ENCODE data around the gene TOMM6.

Gene TOMM6

GRCh38 chr6:41755895-41756294 is 31.6 kb upstream of the TOMM6 start:
- TF ChIP-seq CTCF (IDR thresholded peaks at IDR 0.05; ENCODE audit: low read depth, low read length) (no peak), EZH2phosphoT487 (IDR thresholded peaks at IDR 0.05; ENCODE audit: low read depth) (no peak)
- Histone ChIP-seq H3K79me2 (ENCODE audit: low read length) (no peaks in the 10 kb centered on the region), H3K4me2 (ENCODE audit: low read length) (no peak overlapping the region), H3K4me1 (ENCODE audit: low read length) (peaks cover 8% of the 10 kb centered on the region), H3K27ac (ENCODE audit: low read length) (no peak overlapping the region), H4K20me1 (ENCODE audit: insufficient read depth, low read length) (no peaks in the 10 kb centered on the region), H3K4me3 (ENCODE audit: low read length) (no peak overlapping the region), H2AFZ (ENCODE audit: low read depth, low read length) (no peak overlapping the region), H3K9ac (ENCODE audit: low read length) (no peak overlapping the region), H3K36me3 (replicated peaks; ENCODE audit: low read depth, low read length) (no peaks in the 10 kb centered on the region), H3K9me3 (ENCODE audit: insufficient read depth, low read length) (no peaks in the 10 kb centered on the region), H3K27me3 (ENCODE audit: low read depth, low read length) (peaks cover 13% of the 10 kb centered on the region)

- H3K9ac ChIP-seq (ENCODE audit: low read length) = no peak overlapping the region
- TF ChIP-seq CTCF (IDR thresholded peaks at IDR 0.05; ENCODE audit: low read depth, low read length) = no peak
- no peak overlapping the region for H2AFZ ChIP-seq (ENCODE audit: low read depth, low read length)
- no peaks in the 10 kb centered on the region for H3K9me3 ChIP-seq (ENCODE audit: insufficient read depth, low read length)
- no peaks in the 10 kb centered on the region for H3K79me2 ChIP-seq (ENCODE audit: low read length)
- H3K4me1 ChIP-seq (ENCODE audit: low read length) = peaks cover 8% of the 10 kb centered on the region
- H4K20me1 ChIP-seq (ENCODE audit: insufficient read depth, low read length) = no peaks in the 10 kb centered on the region
- no peak overlapping the region for H3K4me3 ChIP-seq (ENCODE audit: low read length)
- no peak overlapping the region for H3K27ac ChIP-seq (ENCODE audit: low read length)
- no peaks in the 10 kb centered on the region for H3K36me3 ChIP-seq (replicated peaks; ENCODE audit: low read depth, low read length)
- no peak overlapping the region for H3K4me2 ChIP-seq (ENCODE audit: low read length)
- peaks cover 13% of the 10 kb centered on the region for H3K27me3 ChIP-seq (ENCODE audit: low read depth, low read length)
Observed at GRCh38 chr6:41756354-41756753, 31.1 kb upstream of the TOMM6 start.

GRCh38 chr6:41757271-41757670 is 30.2 kb upstream of the TOMM6 start:
- no peaks in the 10 kb centered on the region for H3K79me2 ChIP-seq (ENCODE audit: low read length)
- no peak for TF ChIP-seq EZH2phosphoT487 (IDR thresholded peaks at IDR 0.05; ENCODE audit: low read depth)
- no peak for TF ChIP-seq CTCF (IDR thresholded peaks at IDR 0.05; ENCODE audit: low read depth, low read length)
- H3K4me3 ChIP-seq (ENCODE audit: low read length) = no peak overlapping the region
- no peak overlapping the region for H3K4me2 ChIP-seq (ENCODE audit: low read length)
- H3K4me1 ChIP-seq (ENCODE audit: low read length) = peaks cover 8% of the 10 kb centered on the region
- no peak overlapping the region for H3K9ac ChIP-seq (ENCODE audit: low read length)
- peaks cover 13% of the 10 kb centered on the region for H3K27me3 ChIP-seq (ENCODE audit: low read depth, low read length)
- H3K36me3 ChIP-seq (replicated peaks; ENCODE audit: low read depth, low read length) = no peaks in the 10 kb centered on the region
- H4K20me1 ChIP-seq (ENCODE audit: insufficient read depth, low read length) = no peaks in the 10 kb centered on the region
- no peak overlapping the region for H2AFZ ChIP-seq (ENCODE audit: low read depth, low read length)
- no peak overlapping the region for H3K27ac ChIP-seq (ENCODE audit: low read length)
- no peaks in the 10 kb centered on the region for H3K9me3 ChIP-seq (ENCODE audit: insufficient read depth, low read length)

DNA sequence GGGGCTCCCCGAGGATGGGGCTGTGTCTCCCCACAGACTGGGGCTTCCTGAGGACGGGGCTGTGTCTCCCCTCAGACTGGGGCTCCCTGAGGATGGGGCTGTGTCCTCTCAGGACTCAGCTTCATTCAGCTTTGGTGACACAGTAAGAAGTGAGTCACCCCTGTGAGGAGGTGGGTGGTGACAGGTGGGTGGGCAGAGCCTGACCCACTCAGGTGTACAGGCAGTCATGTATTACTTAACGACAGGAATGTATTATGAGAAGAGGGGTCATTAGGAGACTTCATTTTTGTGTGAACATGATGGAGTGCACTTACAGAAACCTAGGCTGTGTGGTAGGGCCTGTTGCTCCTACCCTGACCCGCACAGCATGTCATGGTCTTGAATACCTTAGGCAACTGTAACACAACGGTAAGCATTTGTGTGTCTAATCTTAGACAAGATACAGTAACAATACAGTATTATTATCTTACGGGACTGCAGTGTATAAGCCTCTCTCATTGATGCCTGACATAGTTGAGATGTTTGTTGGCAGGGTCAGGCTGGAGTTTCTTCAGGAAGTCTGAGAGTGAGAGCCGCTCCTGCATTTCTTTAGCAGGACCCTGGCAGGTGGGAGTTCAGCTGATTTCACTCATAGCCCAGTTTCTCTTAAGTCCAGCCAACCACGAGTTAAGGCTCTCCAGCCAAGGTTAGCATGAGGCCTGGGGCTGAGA is 29.4 kb upstream of the TOMM6 start:
- Histone ChIP-seq H3K4me1 (ENCODE audit: low read length) (peaks cover 8% of the 10 kb centered on the region), H3K9ac (ENCODE audit: low read length) (no peak overlapping the region), H3K27ac (ENCODE audit: low read length) (no peak overlapping the region), H3K4me2 (ENCODE audit: low read length) (no peak overlapping the region), H3K79me2 (ENCODE audit: low read length) (no peaks in the 10 kb centered on the region), H3K9me3 (ENCODE audit: insufficient read depth, low read length) (no peaks in the 10 kb centered on the region), H2AFZ (ENCODE audit: low read depth, low read length) (no peak overlapping the region), H4K20me1 (ENCODE audit: insufficient read depth, low read length) (no peaks in the 10 kb centered on the region), H3K27me3 (ENCODE audit: low read depth, low read length) (peaks cover 13% of the 10 kb centered on the region), H3K4me3 (ENCODE audit: low read length) (no peak overlapping the region), H3K36me3 (replicated peaks; ENCODE audit: low read depth, low read length) (no peaks in the 10 kb centered on the region)
- no peak for TF ChIP-seq CTCF (IDR thresholded peaks at IDR 0.05; ENCODE audit: low read depth, low read length)
- TF ChIP-seq EZH2phosphoT487 (IDR thresholded peaks at IDR 0.05; ENCODE audit: low read depth) = no peak
